Measurements from ENCODE around the gene IRF2.

Gene IRF2

DNA sequence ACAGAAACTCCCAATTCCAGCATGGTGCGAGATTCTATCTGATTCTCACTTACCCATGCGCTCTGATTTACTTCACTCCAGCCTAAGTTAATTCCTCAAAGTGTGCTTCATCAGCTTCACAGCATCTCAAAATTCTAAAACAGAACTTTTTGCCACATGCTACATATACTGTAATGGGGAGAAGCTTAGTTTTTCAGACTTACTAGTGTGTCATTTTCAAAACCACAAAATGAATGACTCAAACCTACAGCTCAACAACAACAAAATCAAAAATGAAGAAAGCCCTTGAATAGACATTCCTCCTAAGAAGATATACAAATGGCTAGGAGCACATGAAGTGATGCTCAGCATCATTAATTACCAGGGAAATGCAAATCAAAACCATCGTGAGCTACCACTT is 14.9 kb downstream of the IRF2 start:
- Histone ChIP-seq H3K4me1 (ENCODE audit: insufficient read depth, low read length) (peaks cover 18% of the 10 kb centered on the region), H3K9me3 (ENCODE audit: insufficient read depth, low read depth, low read length) (no peaks in the 10 kb centered on the region), H3K36me3 (ENCODE audit: insufficient read depth, low read depth, low read length) (no peaks in the 10 kb centered on the region), H3K27me3 (ENCODE audit: insufficient read depth, low read length) (no peaks in the 10 kb centered on the region), H3K9ac (ENCODE audit: low read depth, low read length) (no peak overlapping the region), H3K27ac (ENCODE audit: low read length) (no peak overlapping the region), H3K4me3 (ENCODE audit: low read length) (no peak overlapping the region)

DNA sequence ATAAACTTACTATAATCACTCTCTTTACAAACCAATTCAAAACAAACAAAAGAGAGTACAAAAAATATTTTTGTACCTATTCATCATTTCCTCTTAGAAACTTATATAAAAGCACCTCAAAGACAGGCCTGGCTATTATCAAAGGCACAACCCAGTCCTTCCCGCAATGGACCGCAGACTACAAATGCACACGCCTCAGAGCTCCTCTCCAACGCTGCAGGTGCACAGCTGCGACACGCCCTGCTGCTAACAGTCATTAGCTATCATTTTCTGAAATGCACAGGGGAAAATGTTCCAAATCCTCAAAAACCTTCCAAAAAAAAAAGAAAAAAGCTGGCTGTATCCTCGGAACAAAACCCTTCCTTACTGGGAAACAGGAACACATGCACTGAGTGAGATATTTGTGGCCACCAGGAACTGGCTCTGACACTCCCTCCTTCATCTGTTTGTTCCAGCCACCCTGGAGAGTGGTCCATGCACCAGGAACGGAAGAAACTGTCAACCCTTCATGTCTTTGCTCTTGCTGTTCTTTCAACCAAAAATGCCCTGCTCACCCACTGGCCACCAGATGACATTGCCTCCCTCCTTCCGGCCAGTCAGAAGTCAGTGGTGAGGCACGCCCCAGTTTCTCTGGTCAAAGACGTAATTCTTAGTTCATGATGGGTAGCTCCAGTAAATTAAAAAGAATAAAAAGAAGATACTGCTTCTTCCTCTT is 16.7 kb downstream of the IRF2 start:
- Histone ChIP-seq H3K4me3 (ENCODE audit: low read length) (no peak overlapping the region), H3K9me3 (ENCODE audit: insufficient read depth, low read depth, low read length) (no peaks in the 10 kb centered on the region), H3K27me3 (ENCODE audit: insufficient read depth, low read length) (no peaks in the 10 kb centered on the region), H3K27ac (ENCODE audit: low read length) (no peak overlapping the region), H3K9ac (ENCODE audit: low read depth, low read length) (no peak overlapping the region), H3K4me1 (ENCODE audit: insufficient read depth, low read length) (peaks cover 33% of the 10 kb centered on the region), H3K36me3 (ENCODE audit: insufficient read depth, low read depth, low read length) (no peaks in the 10 kb centered on the region)

DNA sequence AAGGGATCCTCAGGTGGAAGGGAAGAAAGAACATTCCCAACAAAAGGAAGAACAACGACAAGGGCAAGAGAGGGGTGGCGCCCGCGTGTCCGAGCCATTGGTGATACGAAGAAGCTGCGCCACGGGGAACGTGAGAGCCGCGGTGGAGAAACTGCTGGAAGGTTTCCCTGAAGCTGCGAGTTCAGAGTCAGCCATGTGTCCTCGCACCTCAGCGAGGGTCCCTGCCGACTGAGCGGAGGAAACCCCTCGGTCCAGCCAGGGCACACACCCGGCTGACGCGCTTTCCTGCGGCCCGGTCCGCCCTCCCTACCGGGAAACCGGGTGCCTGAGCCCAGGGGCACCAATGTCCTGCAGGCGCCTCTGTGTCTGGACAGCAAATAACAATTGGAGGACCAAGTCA is 18.0 kb downstream of the IRF2 start:
- no peak overlapping the region for H3K27ac ChIP-seq (ENCODE audit: low read length)
- H3K9me3 ChIP-seq (ENCODE audit: insufficient read depth, low read depth, low read length) = no peaks in the 10 kb centered on the region
- no peak overlapping the region for H3K9ac ChIP-seq (ENCODE audit: low read depth, low read length)
- H3K36me3 ChIP-seq (ENCODE audit: insufficient read depth, low read depth, low read length) = no peaks in the 10 kb centered on the region
- H3K4me1 ChIP-seq (ENCODE audit: insufficient read depth, low read length) = peaks cover 31% of the 10 kb centered on the region
- no peak overlapping the region for H3K4me3 ChIP-seq (ENCODE audit: low read length)
- no peaks in the 10 kb centered on the region for H3K27me3 ChIP-seq (ENCODE audit: insufficient read depth, low read length)

DNA sequence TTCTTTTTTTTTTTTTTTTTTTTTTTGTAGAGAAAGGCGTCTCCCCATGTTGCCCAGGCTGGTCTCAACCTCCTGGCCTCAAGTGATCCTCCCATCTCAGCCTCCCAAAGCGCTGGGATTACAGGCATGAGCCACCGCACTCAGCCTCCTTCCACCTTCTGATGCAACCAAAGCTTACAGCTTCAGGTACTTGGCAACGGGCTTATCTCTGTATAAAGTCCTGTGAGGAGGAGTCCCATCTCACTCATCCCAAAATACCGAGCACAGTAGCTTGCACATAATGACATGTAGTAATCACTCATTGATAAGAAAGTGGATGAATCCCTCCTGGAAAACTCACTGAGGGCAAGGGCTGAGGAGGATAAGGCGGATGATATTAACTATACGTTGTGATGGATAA is 19.1 kb downstream of the IRF2 start:
- Histone ChIP-seq H3K4me1 (ENCODE audit: insufficient read depth, low read length) (peaks cover 27% of the 10 kb centered on the region), H3K27me3 (ENCODE audit: insufficient read depth, low read length) (no peaks in the 10 kb centered on the region), H3K36me3 (ENCODE audit: insufficient read depth, low read depth, low read length) (no peaks in the 10 kb centered on the region), H3K4me3 (ENCODE audit: low read length) (no peak overlapping the region), H3K27ac (ENCODE audit: low read length) (no peak overlapping the region), H3K9ac (ENCODE audit: low read depth, low read length) (no peak overlapping the region), H3K9me3 (ENCODE audit: insufficient read depth, low read depth, low read length) (no peaks in the 10 kb centered on the region)

DNA sequence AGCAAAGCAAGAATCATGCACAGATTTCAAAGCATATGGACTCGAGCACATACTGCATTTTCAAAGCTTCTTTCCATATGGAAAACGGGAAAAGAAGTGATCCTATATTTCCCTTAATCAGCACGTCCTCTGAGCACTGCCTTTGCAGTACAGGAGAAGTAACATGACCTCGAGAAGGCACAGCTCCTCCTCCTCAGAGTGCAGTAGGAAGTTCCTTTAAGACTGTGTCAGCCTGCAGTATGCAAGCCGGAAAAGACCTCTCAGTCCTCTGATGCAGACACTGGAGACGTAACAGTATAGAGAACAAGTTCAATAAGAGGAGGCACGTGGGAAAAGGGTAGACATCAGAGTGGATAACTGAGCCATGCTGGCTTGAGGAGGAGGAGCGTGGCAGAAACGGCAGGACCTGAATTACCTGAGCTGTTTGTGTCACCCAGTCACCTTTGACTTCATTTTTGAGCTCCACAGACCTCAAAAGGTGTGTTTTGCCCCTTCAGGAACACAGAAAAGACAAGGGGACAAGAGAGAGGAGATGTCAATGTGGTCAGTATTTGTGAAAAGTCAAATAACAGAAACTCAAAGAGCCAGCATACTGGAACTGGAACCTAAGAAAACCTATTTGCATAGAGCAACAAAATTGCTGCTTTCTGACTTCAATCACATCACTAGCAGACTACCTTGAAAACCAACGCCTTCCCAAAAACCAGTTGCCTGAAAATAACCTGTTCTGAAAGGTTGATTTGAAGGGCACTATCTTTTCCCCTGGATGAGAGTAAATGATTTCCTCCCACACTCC is 20.8 kb downstream of the IRF2 start:
- H3K36me3 ChIP-seq (ENCODE audit: insufficient read depth, low read depth, low read length) = no peaks in the 10 kb centered on the region
- H3K27ac ChIP-seq (ENCODE audit: low read length) = no peak overlapping the region
- peaks cover 31% of the 10 kb centered on the region for H3K4me1 ChIP-seq (ENCODE audit: insufficient read depth, low read length)
- H3K27me3 ChIP-seq (ENCODE audit: insufficient read depth, low read length) = no peaks in the 10 kb centered on the region
- peak overlapping the region; percentile 23; the same call in 1 of the 2 replicates for H3K9ac ChIP-seq (ENCODE audit: low read depth, low read length)
- H3K4me3 ChIP-seq (ENCODE audit: low read length) = no peak overlapping the region
- no peaks in the 10 kb centered on the region for H3K9me3 ChIP-seq (ENCODE audit: insufficient read depth, low read depth, low read length)

DNA sequence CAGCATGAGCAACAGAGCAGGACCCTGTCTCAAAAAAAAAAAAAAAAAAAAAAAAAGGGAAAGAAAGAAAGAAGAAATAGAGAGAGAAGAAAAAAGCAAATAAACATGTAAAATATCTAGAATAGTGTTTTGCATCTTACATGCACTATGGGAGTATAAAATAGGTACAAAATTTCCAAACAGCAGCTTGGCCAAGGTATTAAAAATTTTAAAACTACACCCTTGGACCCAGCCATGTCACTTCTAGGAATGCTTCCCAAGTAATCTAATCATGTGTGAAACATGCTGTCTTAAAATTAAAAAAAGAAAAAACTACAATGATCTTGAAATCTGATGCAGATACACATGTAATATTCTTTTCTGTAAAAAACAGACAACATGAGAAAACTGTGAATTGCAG is 21.6 kb downstream of the IRF2 start:
- no peaks in the 10 kb centered on the region for H3K27me3 ChIP-seq (ENCODE audit: insufficient read depth, low read length)
- H3K9ac ChIP-seq (ENCODE audit: low read depth, low read length) = no peak overlapping the region; the same call in 1 of the 2 replicates
- no peaks in the 10 kb centered on the region for H3K9me3 ChIP-seq (ENCODE audit: insufficient read depth, low read depth, low read length)
- H3K27ac ChIP-seq (ENCODE audit: low read length) = no peak overlapping the region
- H3K4me1 ChIP-seq (ENCODE audit: insufficient read depth, low read length) = peaks cover 39% of the 10 kb centered on the region
- H3K4me3 ChIP-seq (ENCODE audit: low read length) = no peak overlapping the region
- H3K36me3 ChIP-seq (ENCODE audit: insufficient read depth, low read depth, low read length) = no peaks in the 10 kb centered on the region

DNA sequence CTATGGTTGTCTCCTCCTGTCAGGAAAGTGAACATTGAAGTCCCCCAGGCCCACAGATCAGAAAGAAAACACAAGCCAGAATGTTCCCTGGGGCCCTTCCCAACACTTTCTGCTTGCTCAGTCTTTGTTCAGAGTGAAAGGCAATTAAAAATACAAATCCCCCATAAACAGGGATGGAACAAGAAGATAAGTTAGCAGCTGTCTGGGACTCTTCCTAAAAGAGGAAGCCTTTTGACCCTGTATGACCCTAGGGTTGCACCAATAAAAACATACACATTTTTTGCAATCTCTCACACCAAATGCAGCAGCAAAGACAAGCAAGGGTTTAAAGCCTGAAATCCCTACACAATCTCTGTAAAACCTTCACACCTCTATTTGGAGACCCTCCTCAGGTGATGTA is 22.6 kb downstream of the IRF2 start:
- Histone ChIP-seq H3K4me1 (ENCODE audit: insufficient read depth, low read length) (peaks cover 46% of the 10 kb centered on the region), H3K9me3 (ENCODE audit: insufficient read depth, low read depth, low read length) (no peaks in the 10 kb centered on the region), H3K27me3 (ENCODE audit: insufficient read depth, low read length) (no peaks in the 10 kb centered on the region), H3K36me3 (ENCODE audit: insufficient read depth, low read depth, low read length) (no peaks in the 10 kb centered on the region), H3K9ac (ENCODE audit: low read depth, low read length) (no peak overlapping the region), H3K4me3 (ENCODE audit: low read length) (no peak overlapping the region), H3K27ac (ENCODE audit: low read length) (no peak overlapping the region)

DNA sequence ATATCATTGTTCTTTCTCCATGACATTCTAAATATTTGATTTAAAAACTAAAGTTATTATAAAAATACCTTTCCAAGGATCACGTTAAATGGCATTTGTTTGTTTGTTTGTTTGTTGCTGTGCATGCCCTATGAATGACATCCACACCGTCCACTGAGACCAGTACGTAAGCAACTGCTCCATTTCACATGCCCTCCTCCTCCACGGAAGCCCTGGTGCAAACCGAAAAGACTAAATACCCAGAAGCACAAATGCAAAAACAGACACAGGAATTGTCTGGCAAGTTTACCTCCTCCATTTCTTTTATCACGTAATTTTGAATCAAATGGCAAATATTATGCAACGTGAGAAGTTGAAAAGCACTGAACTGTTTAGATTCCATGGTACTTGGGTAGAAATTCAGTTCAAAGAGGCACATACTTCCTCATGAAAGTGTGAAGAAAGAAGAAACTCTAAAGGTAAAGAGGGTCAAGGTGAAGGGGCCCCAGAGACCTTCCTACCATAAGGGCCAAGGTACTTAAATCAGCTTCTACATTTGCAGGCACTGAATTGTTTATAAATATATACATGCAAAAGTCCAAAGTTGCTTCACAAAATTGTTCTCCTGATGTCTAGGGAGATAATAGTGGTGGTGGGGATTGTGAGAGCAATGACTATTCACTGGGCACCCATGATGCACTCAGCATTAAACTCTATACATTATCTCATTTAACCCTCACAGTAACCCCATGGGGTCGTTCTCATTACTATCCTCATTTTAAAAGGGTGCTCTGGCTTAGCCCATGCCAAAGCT is 23.4 kb downstream of the IRF2 start:
- H3K27me3 ChIP-seq (ENCODE audit: insufficient read depth, low read length) = no peaks in the 10 kb centered on the region
- H3K4me3 ChIP-seq (ENCODE audit: low read length) = no peak overlapping the region
- no peaks in the 10 kb centered on the region for H3K36me3 ChIP-seq (ENCODE audit: insufficient read depth, low read depth, low read length)
- H3K9me3 ChIP-seq (ENCODE audit: insufficient read depth, low read depth, low read length) = no peaks in the 10 kb centered on the region
- H3K9ac ChIP-seq (ENCODE audit: low read depth, low read length) = no peak overlapping the region
- H3K27ac ChIP-seq (ENCODE audit: low read length) = no peak overlapping the region
- peaks cover 46% of the 10 kb centered on the region for H3K4me1 ChIP-seq (ENCODE audit: insufficient read depth, low read length)

DNA sequence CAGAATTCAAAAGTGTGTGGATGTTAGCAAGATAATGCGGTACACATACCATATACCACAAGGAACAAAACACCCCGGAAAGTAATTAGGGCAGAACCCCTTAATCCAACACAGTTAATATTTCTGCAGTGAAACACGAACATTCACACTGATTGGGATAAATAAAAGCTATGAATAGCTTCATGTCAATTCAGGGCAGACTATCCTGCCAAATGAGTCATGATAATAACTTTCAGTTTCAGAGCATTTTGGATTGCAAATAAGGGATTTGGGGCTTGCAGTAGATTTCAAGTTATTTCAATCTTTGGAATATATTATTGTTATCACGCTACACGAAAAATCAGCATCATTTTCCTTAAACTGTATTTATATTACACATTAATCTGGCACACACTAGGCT is 24.3 kb downstream of the IRF2 start:
- no peaks in the 10 kb centered on the region for H3K36me3 ChIP-seq (ENCODE audit: insufficient read depth, low read depth, low read length)
- H3K9ac ChIP-seq (ENCODE audit: low read depth, low read length) = no peak overlapping the region
- H3K27me3 ChIP-seq (ENCODE audit: insufficient read depth, low read length) = no peaks in the 10 kb centered on the region
- no peak overlapping the region for H3K27ac ChIP-seq (ENCODE audit: low read length)
- no peak overlapping the region for H3K4me3 ChIP-seq (ENCODE audit: low read length)
- H3K4me1 ChIP-seq (ENCODE audit: insufficient read depth, low read length) = peaks cover 46% of the 10 kb centered on the region
- H3K9me3 ChIP-seq (ENCODE audit: insufficient read depth, low read depth, low read length) = no peaks in the 10 kb centered on the region

DNA sequence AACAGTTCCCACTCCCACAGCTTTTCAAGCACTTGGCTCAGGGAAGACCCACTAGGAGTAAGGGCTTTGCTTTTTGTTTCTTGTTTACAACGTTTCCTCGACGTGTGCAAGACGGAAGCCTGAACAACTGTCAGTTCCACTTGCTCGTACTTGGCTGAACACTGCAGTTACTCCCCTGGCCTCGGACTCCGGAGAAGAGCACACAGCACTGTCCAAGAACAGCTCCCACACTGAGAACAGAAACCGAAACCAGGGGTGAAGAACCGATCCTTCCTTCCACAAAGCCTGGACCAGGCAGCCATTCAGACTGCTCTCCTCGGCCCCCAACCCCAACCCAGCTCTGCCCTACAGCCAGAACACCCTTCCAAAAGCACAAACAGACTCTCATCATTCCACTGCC is 25.5 kb downstream of the IRF2 start:
- Histone ChIP-seq H3K27me3 (ENCODE audit: insufficient read depth, low read length) (no peaks in the 10 kb centered on the region), H3K27ac (ENCODE audit: low read length) (peak overlapping the region; percentile 61), H3K9me3 (ENCODE audit: insufficient read depth, low read depth, low read length) (no peaks in the 10 kb centered on the region), H3K4me3 (ENCODE audit: low read length) (0 out of 2 replicates have a peak overlapping the region, but pooled peaks have one; percentile 7), H3K36me3 (ENCODE audit: insufficient read depth, low read depth, low read length) (no peaks in the 10 kb centered on the region), H3K4me1 (ENCODE audit: insufficient read depth, low read length) (peaks cover 42% of the 10 kb centered on the region), H3K9ac (ENCODE audit: low read depth, low read length) (peak overlapping the region; percentile 2; the same call in 1 of the 2 replicates)

DNA sequence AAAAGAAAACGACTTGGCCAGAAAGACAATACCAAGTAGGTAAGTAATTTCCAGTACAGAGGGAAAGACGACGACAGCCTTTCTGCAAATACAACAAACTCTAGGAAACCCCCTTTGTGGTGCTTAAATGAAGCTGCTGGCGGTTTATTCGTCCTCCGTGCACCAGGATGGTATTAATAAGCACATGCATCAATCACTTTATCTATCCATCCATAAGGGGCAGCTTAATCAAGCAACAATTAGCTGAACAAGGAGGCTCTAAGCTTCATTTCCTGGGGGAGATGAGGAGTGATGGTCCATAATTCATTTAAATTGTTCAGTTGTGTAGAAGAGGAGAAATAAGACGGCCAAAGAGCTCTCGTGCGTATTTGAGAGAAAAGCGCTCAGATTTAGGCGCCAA is 26.2 kb downstream of the IRF2 start:
- Histone ChIP-seq H3K36me3 (ENCODE audit: insufficient read depth, low read depth, low read length) (no peaks in the 10 kb centered on the region), H3K27ac (ENCODE audit: low read length) (no peak overlapping the region), H3K4me1 (ENCODE audit: insufficient read depth, low read length) (peaks cover 36% of the 10 kb centered on the region), H3K9me3 (ENCODE audit: insufficient read depth, low read depth, low read length) (no peaks in the 10 kb centered on the region), H3K9ac (ENCODE audit: low read depth, low read length) (peak overlapping the region; percentile 2; the same call in 1 of the 2 replicates), H3K4me3 (ENCODE audit: low read length) (no peak overlapping the region), H3K27me3 (ENCODE audit: insufficient read depth, low read length) (no peaks in the 10 kb centered on the region)
